ENCODE data around the gene PLEKHA7.

GRCh38 chr11:16772141-16772512, 242.1 kb downstream of the PLEKHA7 start:
- TF ChIP-seq EZH2 (IDR thresholded peaks at IDR 0.05; ENCODE audit: low read length) (no peak), CTCF (optimal IDR thresholded peaks at IDR 0.05 in 1 of 3, IDR thresholded peaks at IDR 0.05 in 1 of 3, conservative IDR thresholded peaks at IDR 0.05 in 1 of 3; ENCODE audit: extremely low read depth in 1 of 3, insufficient read depth in 2 of 3, low read length in 3 of 3) (no peak)

Data from keratinocyte (primary cell).